Gastrocnemius medialis (tissue), 4 donors: ENCODE measurements around the gene PIGQ. TPM values are rescaled to one million over a fixed set of nuclear protein-coding genes. Genes with fewer than 3 reads are reported as not detected.

Experiments used
- ATAC-seq, 2 donors: fragments of 150-250 bp; one replicate each; pipeline ENCODE4 v1.9.1; 2016
- DNase-seq, 2 donors: peaks; one replicate each; pipeline ENCODE4 v3.0.0-alpha.2; 2019
- H3K27ac ChIP-seq, 4 donors: fragments of 200-600 bp; sonication (generic); 1 replicate in 1 of 4; 2 replicates in 3 of 4; pipeline ENCODE4 v1.5.1; 2016 to 2018; ENCODE audit warnings: mild to moderate bottlenecking in 2 of 4, moderate library complexity in 1 of 4
- H3K27me3 ChIP-seq, 3 donors: fragments of 200-600 bp; sonication (generic) in 2 of 3; 1 replicate in 1 of 3; 2 replicates in 2 of 3; pipeline versions ENCODE4 v1.5.1 to v1.6.0; 2016 to 2019; ENCODE audit warnings: mild to moderate bottlenecking in 1 of 3, moderate library complexity in 1 of 3
- H3K36me3 ChIP-seq, 2 donors: fragments of 200-600 bp; sonication (generic) in 1 of 2; one replicate each; pipeline ENCODE4 v1.5.1; 2017 to 2018
- H3K4me1 ChIP-seq, 2 donors: fragments of 200-600 bp; sonication (generic) in 1 of 2; one replicate each; pipeline ENCODE4 v1.5.1; 2016 to 2017; ENCODE audit warnings: mild to moderate bottlenecking in 2 of 2
- H3K4me3 ChIP-seq, 4 donors: fragments of 200-600 bp; sonication (generic) in 3 of 4; 1 replicate in 1 of 4; 2 replicates in 3 of 4; pipeline ENCODE4 v1.5.1; 2016 to 2019; ENCODE audit warnings: mild to moderate bottlenecking in 2 of 4
- H3K9me3 ChIP-seq, 3 donors: fragments of 200-600 bp; sonication (generic) in 2 of 3; 1 replicate in 1 of 3; 2 replicates in 2 of 3; pipeline ENCODE4 v1.5.1; 2016 to 2019
- CTCF ChIP-seq, 5 experiments: fragments of 450-650 bp in 3 of 5; fragments of 200-600 bp in 2 of 5; sonication (generic) in 2 of 5; IDR thresholded peaks in 4 of 5; conservative IDR thresholded peaks in 1 of 5; 1 replicate in 4 of 5; 2 replicates in 1 of 5; pipeline ENCODE4 v1.5.1; 2016 to 2019; ENCODE audit warnings: antibody characterized with exemption in 5 of 5, mild to moderate bottlenecking in 3 of 5, moderate library complexity in 3 of 5
- POLR2A ChIP-seq, 2 donors: fragments of 450-650 bp; IDR thresholded peaks; one replicate each; pipeline ENCODE4 v1.6.1; 2017; ENCODE audit warnings: antibody characterized with exemption in 2 of 2, mild to moderate bottlenecking in 2 of 2, moderate library complexity in 2 of 2
- in situ Hi-C, 4 donors: fragments of 200-750 bp; cut with MboI; loops; one replicate each; pipeline versions ENCODE4 v1.15.0 to v1.8.0; 2017; ENCODE audit warnings: low sequenced_read_pairs in 4 of 4
- intact Hi-C: fragments of 100-400 bp; cut with DNase I; formaldehyde crosslinking; loops from one replicate; pipeline ENCODE4 v1.15.1; 2023; ENCODE audit warnings: low total_unique reads
- total RNA-seq, 4 donors: library from RNA; depleted of rRNA; stranded (reverse); fragments of >200 nt; gene quantifications; one replicate each; pipeline versions ENCODE4 v1.1.0 to v1.2.3, GENCODE V29; 2016

Gene PIGQ
- total RNA-seq, 4 donors from 2014 or later: 22.2 to 47.3 (median 38.5) TPM

GRCh38 chr16:529012-529575 lies 40.7 kb upstream of the PIGQ start:
- H3K4me1 ChIP-seq: peaks cover 46 to 52% of the 10 kb centered on the region in 2 donors
- intact Hi-C loops: no loop called here

GRCh38 chr16:530111-530817 lies 39.5 kb upstream of the PIGQ start:
- in situ Hi-C loops (no loop called here), intact Hi-C loops (no loop called here)
- no peak for DNase-seq
- no peaks in the 10 kb centered on the region for H3K36me3 ChIP-seq
- no peak for ATAC-seq
- H3K4me3 ChIP-seq: no peak overlapping the region
- H3K27ac ChIP-seq: peak overlapping the region in 2 of 4 donors; percentile 87 to 89
- no peaks in the 10 kb centered on the region for H3K9me3 ChIP-seq
- no peaks in the 10 kb centered on the region for H3K27me3 ChIP-seq
- TF ChIP-seq CTCF (IDR thresholded peaks at IDR 0.05 in 4 of 5, conservative IDR thresholded peaks at IDR 0.05 in 1 of 5): no peak
- no peak for TF ChIP-seq POLR2A (IDR thresholded peaks at IDR 0.05)
- H3K4me1 ChIP-seq: peaks cover 57 to 58% of the 10 kb centered on the region in 2 donors

More at GRCh38 chr16:529012-529575, 40.7 kb upstream of the PIGQ start:
- ATAC-seq: no peak
- in situ Hi-C loops: no loop called here
- peak overlapping the region; percentile 71 to 84 (median 74) for H3K4me3 ChIP-seq
- no peak for DNase-seq
- TF ChIP-seq CTCF (IDR thresholded peaks at IDR 0.05 in 4 of 5, conservative IDR thresholded peaks at IDR 0.05 in 1 of 5): no peak
- TF ChIP-seq POLR2A (IDR thresholded peaks at IDR 0.05): no peak
- peak overlapping the region; percentile 87 to 99 (median 92) for H3K27ac ChIP-seq
- no peaks in the 10 kb centered on the region for H3K9me3 ChIP-seq
- no peaks in the 10 kb centered on the region for H3K27me3 ChIP-seq
- no peaks in the 10 kb centered on the region for H3K36me3 ChIP-seq

- no peaks in the 10 kb centered on the region for H3K9me3 ChIP-seq
- TF ChIP-seq CTCF (IDR thresholded peaks at IDR 0.05 in 4 of 5, conservative IDR thresholded peaks at IDR 0.05 in 1 of 5) (no peak), POLR2A (IDR thresholded peaks at IDR 0.05) (no peak)
- no peaks in the 10 kb centered on the region for H3K27me3 ChIP-seq
- peaks cover 0 to under 1% of the 10 kb centered on the region in 2 donors for H3K36me3 ChIP-seq
- H3K27ac ChIP-seq: peak overlapping the region; percentile 32 to 94 (median 79)
- no peak overlapping the region for H3K4me3 ChIP-seq
- in situ Hi-C loops (no loop called here), intact Hi-C loops (no loop called here)
- H3K4me1 ChIP-seq: peaks cover 53% of the 10 kb centered on the region in 2 donors
- ATAC-seq (no peak), DNase-seq (peak in 1 of 2 donors; percentile 47)
Measured at GRCh38 chr16:531494-532125, 38.2 kb upstream of the PIGQ start.

- peak overlapping the region; percentile 82 to 94 (median 92) for H3K27ac ChIP-seq
- DNase-seq (peak in 1 of 2 donors; percentile 74), ATAC-seq (peak; percentile 9 to 14)
- in situ Hi-C loops: no loop called here
- H3K27me3 ChIP-seq: no peaks in the 10 kb centered on the region
- H3K36me3 ChIP-seq: peaks cover 0 to 5% of the 10 kb centered on the region in 2 donors
- H3K9me3 ChIP-seq: no peaks in the 10 kb centered on the region
- H3K4me1 ChIP-seq: peaks cover 47 to 50% of the 10 kb centered on the region in 2 donors
- peak overlapping the region in 2 of 4 donors; percentile 11 to 30 for H3K4me3 ChIP-seq
- intact Hi-C loops: loop anchor here (1.0 to 2.0 kb wide), 2 partner anchors 56 to 109 kb away; partner anchors contain the start of gene RAB11FIP3
- no peak for TF ChIP-seq CTCF (IDR thresholded peaks at IDR 0.05 in 4 of 5, conservative IDR thresholded peaks at IDR 0.05 in 1 of 5)
Measured at GRCh38 chr16:533391-534123, 36.2 kb upstream of the PIGQ start.
